Naive thymus-derived CD8-positive, alpha-beta T cell (primary cell): ENCODE results near the gene SPDYE2B. TPM values are rescaled to one million over a fixed set of nuclear protein-coding genes. Genes with fewer than 3 reads are reported as not detected.
"Not testable (repeated sequence)": the region's sequence is repeated elsewhere in the genome, so short reads cannot be mapped to it uniquely, and the experiment has no call there.

Source experiments
- ATAC-seq, 2 donors: fragments of 150-1000 bp; cut with Tn5 transposase in 1 of 2; sonication (Bioruptor Pico), chemical (Tn5 transposase) in 1 of 2; 1 replicate in 1 of 2; 2 replicates in 1 of 2; pipeline ENCODE4 v1.10.0; 2021; ENCODE audit warnings: mild to moderate bottlenecking in 2 of 2, moderate library complexity in 2 of 2
- POLR2A ChIA-PET: fragments of 350-600 bp; sonication (Branson Sonifier 250); formaldehyde crosslinking; loops from one replicate; lab custom pipeline; 2021; ENCODE audit warnings: antibody characterized with exemption; lab: Charles Lee
- DNase-seq, 10 donors: peaks; one replicate each; pipeline versions ENCODE4 v3.0.0 to v3.0.0-alpha.2; 2020 to 2022
- H3K27ac Mint-ChIP-seq, 10 donors: one replicate each; pipeline ENCODE4 v1.8.0; 2020 to 2022; ENCODE audit warnings: mild to moderate bottlenecking in 10 of 10, mixed read lengths in 10 of 10, moderate library complexity in 4 of 10, inconsistent platforms in 1 of 10
- H3K27me3 Mint-ChIP-seq, 5 donors: one replicate each; pipeline ENCODE4 v1.8.0; 2021 to 2022; ENCODE audit warnings: mixed read lengths in 5 of 5
- H3K36me3 Mint-ChIP-seq, 3 donors: one replicate each; pipeline ENCODE4 v1.8.0; 2020 to 2022; ENCODE audit warnings: mixed read lengths in 3 of 3, mild to moderate bottlenecking in 2 of 3, inconsistent platforms in 1 of 3
- H3K4me1 Mint-ChIP-seq, 4 donors: one replicate each; pipeline ENCODE4 v1.8.0; 2021 to 2022; ENCODE audit warnings: mixed read lengths in 4 of 4
- H3K4me3 Mint-ChIP-seq, 10 donors: one replicate each; pipeline ENCODE4 v1.8.0; 2020 to 2022; ENCODE audit warnings: mild to moderate bottlenecking in 10 of 10, mixed read lengths in 10 of 10, moderate library complexity in 6 of 10, inconsistent platforms in 1 of 10
- H3K9me3 Mint-ChIP-seq, 9 donors: one replicate each; pipeline ENCODE4 v1.8.0; 2020 to 2022; ENCODE audit warnings: mixed read lengths in 9 of 9, mild to moderate bottlenecking in 3 of 9, inconsistent platforms in 1 of 9, moderate library complexity in 1 of 9
- polyA plus RNA-seq, 3 donors: library from polyadenylated mRNA; unstranded; fragments of 300-500 nt; fragmentation: Illumina TruSeq; gene quantifications; one replicate each; pipeline ENCODE4 v1.2.3, GENCODE V29; 2021
- total RNA-seq, 8 experiments: library from RNA in 2 of 8; stranded (reverse) in 2 of 8; gene quantifications; one replicate each; pipeline ENCODE4 v1.2.3 and lab custom pipeline; 2021 to 2026

The SPDYE2B gene
- total and polyA plus RNA-seq, 5 experiments from 2014 or later = 0.22 TPM; not detected in 4

GRCh38 chr7:102667523-102667922 lies 17.4 kb downstream of the SPDYE2B start:
- peak in 1 of 10 donors; percentile 36 for DNase-seq
- H3K4me1 Mint-ChIP-seq, H3K36me3 Mint-ChIP-seq, H3K4me3 Mint-ChIP-seq, ATAC-seq, POLR2A ChIA-PET, H3K27me3 Mint-ChIP-seq, H3K9me3 Mint-ChIP-seq, H3K27ac Mint-ChIP-seq: not testable (repeated sequence)

GRCh38 chr7:102671166-102671955 lies 21.2 kb downstream of the SPDYE2B start, which contains the start of gene POLR2J2:
Gene POLR2J2, minus strand, starts transcription at chr7:102671663. Its CDS starts 62 bp downstream, at chr7:102671601.
- H3K4me1 Mint-ChIP-seq, POLR2A ChIA-PET, H3K27me3 Mint-ChIP-seq, H3K9me3 Mint-ChIP-seq, H3K36me3 Mint-ChIP-seq: not testable (repeated sequence)
- ATAC-seq (peak; percentile 82 to 90), DNase-seq (peak in 5 of 10 donors; percentile 41 to 90 (median 78))
- Mint-ChIP-seq H3K27ac (peak within 1 kb of the TSS in 5 of 10 donors; percentile 64 to 91 (median 80)), H3K4me3 (peak within 1 kb of the TSS in 4 of 10 donors; percentile 75 to 83 (median 80))

- peak; percentile 13 to 56 for ATAC-seq
- H3K27ac Mint-ChIP-seq, H3K36me3 Mint-ChIP-seq, DNase-seq, H3K9me3 Mint-ChIP-seq, POLR2A ChIA-PET, H3K4me1 Mint-ChIP-seq, H3K4me3 Mint-ChIP-seq, H3K27me3 Mint-ChIP-seq: not testable (repeated sequence)
These were observed 21.8 kb downstream of the SPDYE2B start for GRCh38 chr7:102671956-102672307.

GRCh38 chr7:102673447-102674067 lies 23.4 kb downstream of the SPDYE2B start:
- H3K27me3 Mint-ChIP-seq, H3K27ac Mint-ChIP-seq, H3K4me1 Mint-ChIP-seq, H3K9me3 Mint-ChIP-seq, POLR2A ChIA-PET, ATAC-seq, H3K36me3 Mint-ChIP-seq, H3K4me3 Mint-ChIP-seq: not testable (repeated sequence)
- peak in 1 of 10 donors; percentile 21 for DNase-seq

- H3K4me1 Mint-ChIP-seq, H3K4me3 Mint-ChIP-seq, H3K27ac Mint-ChIP-seq, H3K36me3 Mint-ChIP-seq, ATAC-seq, POLR2A ChIA-PET, H3K27me3 Mint-ChIP-seq, H3K9me3 Mint-ChIP-seq, DNase-seq: not testable (repeated sequence)
These were observed 25.4 kb downstream of the SPDYE2B start for GRCh38 chr7:102675545-102675944.

- H3K27me3 Mint-ChIP-seq, DNase-seq, H3K9me3 Mint-ChIP-seq, H3K27ac Mint-ChIP-seq, H3K4me1 Mint-ChIP-seq, POLR2A ChIA-PET, H3K36me3 Mint-ChIP-seq, ATAC-seq, H3K4me3 Mint-ChIP-seq: not testable (repeated sequence)
These were observed 30.7 kb downstream of the SPDYE2B start for GRCh38 chr7:102680780-102681179.

- H3K4me1 Mint-ChIP-seq, H3K27me3 Mint-ChIP-seq, H3K36me3 Mint-ChIP-seq, H3K27ac Mint-ChIP-seq, POLR2A ChIA-PET, DNase-seq, ATAC-seq, H3K9me3 Mint-ChIP-seq, H3K4me3 Mint-ChIP-seq: not testable (repeated sequence)
These were observed 32.4 kb downstream of the SPDYE2B start for GRCh38 chr7:102682560-102682959.

- POLR2A ChIA-PET, H3K4me3 Mint-ChIP-seq, DNase-seq, H3K27ac Mint-ChIP-seq, H3K36me3 Mint-ChIP-seq, H3K4me1 Mint-ChIP-seq, H3K27me3 Mint-ChIP-seq, H3K9me3 Mint-ChIP-seq: not testable (repeated sequence)
- ATAC-seq = peak; percentile 83 to 85
These were observed 38.3 kb downstream of the SPDYE2B start for GRCh38 chr7:102688299-102689036.

- H3K4me3 Mint-ChIP-seq, H3K9me3 Mint-ChIP-seq, H3K4me1 Mint-ChIP-seq, POLR2A ChIA-PET, H3K27ac Mint-ChIP-seq, H3K27me3 Mint-ChIP-seq, H3K36me3 Mint-ChIP-seq: not testable (repeated sequence)
- peak in 4 of 10 donors; percentile 15 to 61 (median 28) for DNase-seq
- ATAC-seq = peak; percentile 72 to 74
These were observed 39.5 kb downstream of the SPDYE2B start for GRCh38 chr7:102689436-102690282.

GRCh38 chr7:102690602-102691001 lies 40.5 kb downstream of the SPDYE2B start:
- H3K9me3 Mint-ChIP-seq, H3K4me1 Mint-ChIP-seq, H3K27me3 Mint-ChIP-seq, DNase-seq, H3K36me3 Mint-ChIP-seq, POLR2A ChIA-PET, H3K27ac Mint-ChIP-seq, ATAC-seq: not testable (repeated sequence)
- H3K4me3 Mint-ChIP-seq = peak overlapping the region in 1 of 10 donors; percentile 49

GRCh38 chr7:102694008-102694407 lies 43.9 kb downstream of the SPDYE2B start:
- H3K27me3 Mint-ChIP-seq, H3K36me3 Mint-ChIP-seq, DNase-seq, H3K4me3 Mint-ChIP-seq, H3K4me1 Mint-ChIP-seq, POLR2A ChIA-PET, ATAC-seq, H3K9me3 Mint-ChIP-seq, H3K27ac Mint-ChIP-seq: not testable (repeated sequence)

- H3K27ac Mint-ChIP-seq, H3K4me3 Mint-ChIP-seq, ATAC-seq, H3K9me3 Mint-ChIP-seq, DNase-seq, POLR2A ChIA-PET, H3K4me1 Mint-ChIP-seq, H3K36me3 Mint-ChIP-seq: not testable (repeated sequence)
- peaks cover 4 to 14% (median 7%) of the 10 kb centered on the region in 5 donors for H3K27me3 Mint-ChIP-seq
These were observed 45.0 kb downstream of the SPDYE2B start for GRCh38 chr7:102695033-102695552.
